WTC11 (cell line): ENCODE measurements around the gene IPO11.

Experiments
- ATF2 ChIP-seq: sonication (generic); formaldehyde crosslinking; IDR thresholded peaks from 2 replicates; pipeline ENCODE4 v1.8.1; 2022; ENCODE audit warnings: low read depth, missing genetic modification reagents, borderline replicate concordance
- CTCF ChIP-seq: fragments of 200-600 bp; IDR thresholded peaks from 2 replicates; pipeline ENCODE4 v1.8.0; 2022; ENCODE audit warnings: antibody characterized with exemption
- IRF1 ChIP-seq: sonication (generic); formaldehyde crosslinking; IDR thresholded peaks from 2 replicates; pipeline ENCODE4 v1.8.0; 2023; ENCODE audit warnings: missing genetic modification reagents
- MAX ChIP-seq: sonication (generic); formaldehyde crosslinking; IDR thresholded peaks from 2 replicates; pipeline ENCODE4 v1.8.0; 2022; ENCODE audit warnings: mild to moderate bottlenecking, missing genetic modification reagents
- ZNF512 ChIP-seq: sonication (generic); formaldehyde crosslinking; IDR thresholded peaks from 2 replicates; pipeline ENCODE4 v1.8.1; 2022; ENCODE audit warnings: missing genetic modification reagents, borderline replicate concordance

GRCh38 chr5:62649025-62649424 lies 236.5 kb downstream of the IPO11 start:
- TF ChIP-seq ATF2 (CRISPR knock-in tag) (no peak), MAX (CRISPR knock-in tag) (no peak), CTCF (no peak), ZNF512 (CRISPR knock-in tag) (no peak), IRF1 (CRISPR knock-in tag) (no peak)
